Measurements from ENCODE around the gene OBSL1.

GRCh38 chr2:219557791-219558785, 13.3 kb downstream of the OBSL1 start:
- TF ChIP-seq FOXM1 (IDR thresholded peaks at IDR 0.05; ENCODE audit: borderline replicate concordance) (no peak), ARNT (IDR thresholded peaks at IDR 0.05) (no peak), FOXA1 (IDR thresholded peaks at IDR 0.05) (no peak)
